Prostate gland (tissue), 2 donors: ENCODE measurements around the gene OLFML2B.

Source experiments
- CTCF ChIP-seq, 4 experiments: fragments of 200-600 bp in 2 of 4; fragments of 450-650 bp in 2 of 4; sonication (generic) in 2 of 4; IDR thresholded peaks; 1 replicate in 3 of 4; 2 replicates in 1 of 4; pipeline ENCODE4 v1.5.1; 2016 to 2019; ENCODE audit warnings: antibody characterized with exemption in 4 of 4, mild to moderate bottlenecking in 2 of 4, moderate library complexity in 2 of 4
- POLR2A ChIP-seq: fragments of 450-650 bp; IDR thresholded peaks from one replicate; pipeline ENCODE4 v1.6.1; 2016; ENCODE audit warnings: antibody characterized with exemption, mild to moderate bottlenecking
- POLR2AphosphoS5 ChIP-seq: sonication (generic); formaldehyde crosslinking; IDR thresholded peaks from one replicate; pipeline ENCODE4 v1.6.1; 2017; ENCODE audit warnings: antibody characterized with exemption

- TF ChIP-seq CTCF (IDR thresholded peaks at IDR 0.05) = no peak
- no peak for TF ChIP-seq POLR2AphosphoS5
- TF ChIP-seq POLR2A = no peak
Measured at GRCh38 chr1:162038624-162039023, 15.0 kb upstream of the OLFML2B start.
